ENCODE measurements around the gene CLDN1.
"Not testable (repeated sequence)": the region's sequence is repeated elsewhere in the genome, so short reads cannot be mapped to it uniquely, and the experiment has no call there.

Gene CLDN1

GRCh38 chr3:190293621-190294020, 28.6 kb downstream of the CLDN1 start:
- no peak for DNase-seq (ENCODE audit: low read depth in 3 of 3)

DNA sequence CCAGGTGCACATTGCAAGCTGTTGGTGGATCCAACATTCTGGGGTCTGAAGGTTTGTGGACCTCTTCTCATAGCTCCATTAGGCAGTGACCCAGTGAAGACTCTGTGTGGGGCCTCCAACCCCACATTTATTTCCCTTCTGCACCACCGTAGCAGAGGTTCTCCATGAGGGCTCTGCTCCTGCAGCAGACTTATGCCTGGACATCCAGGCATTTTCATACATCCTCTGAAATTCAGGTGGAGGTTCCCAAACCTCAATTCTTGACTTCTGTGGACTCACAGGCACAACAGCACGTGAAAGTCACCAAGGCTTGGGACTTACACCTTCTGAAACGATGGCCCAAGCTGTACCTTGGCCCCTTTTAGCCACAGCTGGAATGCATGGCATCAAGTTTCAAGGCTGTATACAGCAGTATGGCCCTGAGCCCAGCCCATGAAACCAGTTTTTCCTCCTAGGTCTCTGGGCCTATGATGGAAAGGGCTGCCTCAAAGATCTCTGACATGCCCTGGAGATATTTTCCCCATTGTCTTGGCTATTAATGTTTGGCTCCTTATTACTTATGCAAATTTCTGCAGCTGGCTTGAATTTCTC, 30.2 kb downstream of the CLDN1 start:
- no peak for DNase-seq (ENCODE audit: low read depth in 3 of 3)

- no peak for DNase-seq (ENCODE audit: low read depth in 3 of 3)
These were observed 32.3 kb downstream of the CLDN1 start for GRCh38 chr3:190289989-190290388.

GRCh38 chr3:190288836-190289235, 33.4 kb downstream of the CLDN1 start:
- no peak for DNase-seq (ENCODE audit: low read depth in 3 of 3)

- no peak for DNase-seq (ENCODE audit: low read depth in 3 of 3)
These were observed 36.2 kb downstream of the CLDN1 start for GRCh38 chr3:190286014-190286413.

DNA sequence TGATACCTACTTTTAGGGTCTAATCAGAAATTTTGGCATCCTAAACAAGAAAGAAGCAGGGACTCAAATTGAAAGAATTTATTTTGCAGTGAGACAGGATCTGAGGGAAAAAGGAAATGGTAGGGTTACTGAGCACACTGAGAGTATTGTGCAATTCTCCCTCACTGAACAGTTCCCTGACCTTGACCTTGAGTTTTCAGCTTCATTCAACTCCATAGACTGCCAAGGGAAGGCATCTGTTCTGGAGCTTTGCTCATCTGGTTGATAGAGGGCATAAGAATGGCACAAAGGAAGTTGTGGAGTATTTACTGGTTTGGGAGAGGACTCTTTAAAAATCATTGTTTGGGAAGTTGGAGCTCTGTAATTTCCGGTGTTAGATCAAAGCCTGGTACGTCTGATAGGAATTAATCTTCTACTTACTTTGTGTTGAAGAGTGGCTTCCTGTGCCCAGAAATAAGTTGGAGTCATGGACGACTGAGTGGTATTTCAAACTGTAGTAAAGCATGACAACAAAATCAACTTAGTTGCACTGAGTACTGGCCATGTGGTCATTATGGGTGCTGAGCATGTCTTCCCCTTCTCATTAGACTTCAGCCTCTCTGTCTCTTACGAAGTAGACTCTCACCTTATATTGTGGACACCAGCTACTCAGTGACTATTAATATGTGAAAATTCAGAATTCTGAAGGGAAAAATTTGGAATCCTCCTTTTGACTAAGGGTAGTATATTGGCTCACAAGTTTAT, 40.8 kb downstream of the CLDN1 start:
- no peak for DNase-seq (ENCODE audit: low read depth in 3 of 3)

DNA sequence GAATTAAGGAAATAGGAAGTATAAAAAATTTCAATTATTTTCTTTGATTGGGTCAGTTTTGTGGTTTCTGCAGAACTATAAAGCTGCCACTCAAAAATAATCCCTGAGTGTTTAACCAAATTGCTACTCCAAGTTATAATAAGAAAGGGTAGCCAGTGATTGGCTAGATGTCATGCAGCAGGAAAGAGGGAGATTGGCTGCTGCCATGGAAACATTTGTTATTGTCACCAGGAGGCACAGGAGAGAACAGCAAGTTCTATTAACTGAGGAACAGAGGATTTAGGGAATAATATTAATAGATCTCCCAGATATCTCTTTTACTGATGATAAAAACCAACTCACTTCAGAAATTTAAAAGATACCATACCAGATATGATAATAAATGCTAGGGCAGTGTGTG, 42.6 kb downstream of the CLDN1 start:
- no peak for DNase-seq (ENCODE audit: low read depth in 3 of 3)

- no peak for DNase-seq (ENCODE audit: low read depth in 3 of 3)
These were observed 49.5 kb downstream of the CLDN1 start for GRCh38 chr3:190272747-190273146.

GRCh38 chr3:190269101-190269500, 53.1 kb downstream of the CLDN1 start:
- no peak for DNase-seq (ENCODE audit: low read depth in 3 of 3)

DNA sequence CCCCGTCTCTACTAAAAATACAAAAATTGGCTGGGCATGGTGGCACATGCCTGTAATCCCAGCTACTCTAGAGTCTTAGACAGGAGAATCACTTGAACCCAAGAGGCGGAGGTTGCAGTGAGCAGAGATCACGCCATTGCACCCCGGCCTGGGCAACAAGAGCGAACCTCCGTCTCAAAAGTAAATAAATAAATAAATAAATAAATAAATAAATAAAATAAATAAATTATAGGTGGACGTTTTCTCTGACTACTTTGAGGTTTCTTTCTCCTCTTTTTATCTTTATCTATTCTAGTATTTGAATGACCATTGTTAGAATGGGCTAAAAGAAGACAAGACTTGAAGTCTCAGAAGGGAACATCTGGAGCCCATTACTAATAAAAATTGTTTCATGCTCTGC, 54.8 kb downstream of the CLDN1 start:
- not testable (repeated sequence) for DNase-seq (ENCODE audit: low read depth in 3 of 3)

DNA sequence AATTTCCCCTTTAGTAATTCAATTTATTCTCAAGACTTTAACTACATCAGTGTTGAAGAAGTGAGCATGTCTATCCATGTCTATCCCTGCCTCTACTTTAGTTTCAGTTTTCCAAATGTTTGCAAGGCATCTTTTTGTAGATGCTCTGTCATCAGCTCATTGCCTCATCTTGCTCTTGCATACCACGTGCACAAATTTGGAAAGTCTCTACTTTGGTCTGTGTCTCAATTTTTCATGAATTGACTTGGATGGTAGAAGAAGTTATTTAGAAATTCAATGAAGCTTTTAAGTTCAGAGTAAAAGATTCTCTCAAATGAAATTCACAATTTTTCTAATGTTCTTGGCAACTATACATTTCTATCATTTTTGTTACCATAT, 55.3 kb downstream of the CLDN1 start:
- DNase-seq (ENCODE audit: low read depth in 3 of 3) = no peak

DNA sequence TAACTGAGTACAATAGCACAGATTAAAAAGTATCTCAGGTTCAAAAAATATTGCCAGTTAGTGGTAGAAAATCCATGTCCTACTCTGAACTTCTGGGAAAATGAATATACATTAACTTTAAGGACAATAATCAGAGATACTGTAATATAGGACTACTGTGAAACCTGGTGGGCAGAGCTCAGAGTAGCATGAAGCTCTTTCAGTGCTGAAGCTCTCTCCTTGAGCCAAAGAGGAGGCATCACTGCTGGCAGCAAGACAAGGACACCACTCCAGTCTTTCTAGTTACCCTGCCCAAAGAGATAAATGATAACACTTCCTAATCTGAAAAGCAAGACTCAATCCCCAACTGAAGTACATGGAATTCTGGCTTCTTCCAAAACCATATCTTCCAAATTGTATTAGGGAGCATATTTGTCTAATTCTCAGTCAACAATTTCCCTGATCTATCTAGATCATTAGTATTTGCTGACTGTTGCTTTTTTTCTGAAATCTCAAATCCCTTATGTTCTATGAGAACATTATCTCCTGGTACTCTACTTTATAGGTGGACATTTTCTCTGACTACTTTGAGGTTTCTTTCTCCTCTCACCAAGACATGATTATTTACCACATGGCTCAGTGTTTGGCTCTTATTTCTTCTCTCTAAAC, 55.9 kb downstream of the CLDN1 start:
- no peak for DNase-seq (ENCODE audit: low read depth in 3 of 3)

GRCh38 chr3:190265796-190266195, 56.5 kb downstream of the CLDN1 start:
- no peak for DNase-seq (ENCODE audit: low read depth in 3 of 3)

- DNase-seq (ENCODE audit: low read depth in 3 of 3) = no peak
These were observed 57.1 kb downstream of the CLDN1 start for GRCh38 chr3:190265126-190265525.

DNA sequence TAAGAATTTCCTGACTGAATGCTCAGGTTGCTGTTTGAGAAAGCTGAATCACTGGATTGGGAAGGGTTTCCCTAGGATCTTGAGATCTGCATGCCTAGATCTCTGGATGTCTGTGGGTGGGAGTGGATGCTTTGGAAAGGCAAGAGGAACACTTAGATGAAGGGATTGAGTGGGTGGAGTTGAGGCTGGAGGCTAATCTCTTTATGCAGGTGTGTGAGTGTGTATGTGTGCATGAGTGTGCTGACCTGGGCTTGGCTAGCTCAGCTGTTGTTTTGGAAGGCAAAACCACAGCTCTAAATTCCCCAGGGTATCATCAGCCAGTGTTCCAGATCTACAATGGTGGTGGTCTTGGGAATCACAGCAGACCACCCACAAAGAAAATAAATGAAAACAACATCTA, 60.5 kb downstream of the CLDN1 start:
- no peak for DNase-seq (ENCODE audit: low read depth in 3 of 3)

DNA sequence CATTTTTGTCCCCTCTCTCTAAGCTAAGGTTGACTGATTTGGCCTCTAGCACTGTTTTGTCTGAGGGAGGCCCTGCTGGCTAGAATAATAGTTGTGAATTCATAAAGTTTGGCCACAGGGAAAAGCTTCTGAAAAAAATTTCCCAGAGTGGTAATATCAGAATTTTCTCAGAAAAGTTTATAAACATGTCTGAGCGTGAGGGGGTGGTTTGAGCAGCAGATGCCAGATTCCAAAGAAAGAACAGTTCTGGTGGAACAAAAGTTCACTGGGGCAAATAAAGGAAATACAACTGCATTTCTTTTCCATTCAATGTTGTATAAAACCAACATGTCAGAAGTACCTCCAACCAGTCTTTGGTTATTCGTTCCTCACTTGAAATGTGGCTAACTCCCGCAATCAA, 61.2 kb downstream of the CLDN1 start:
- no peak for DNase-seq (ENCODE audit: low read depth in 3 of 3)

- no peak for DNase-seq (ENCODE audit: low read depth in 3 of 3)
These were observed 61.9 kb downstream of the CLDN1 start for GRCh38 chr3:190260301-190260700.

GRCh38 chr3:190258634-190259033, 63.6 kb downstream of the CLDN1 start:
- DNase-seq (ENCODE audit: low read depth in 3 of 3) = no peak

Data from stimulated activated CD4-positive, alpha-beta T cell treated with anti-CD3 and anti-CD28 coated beads, TNF-alpha, amount 100 ng/mL, for 24 hours (primary cell).